ENCODE data around the gene TENT4B.
A peak's percentile ranks its signal among the peaks of the same experiment; 100 is the strongest.

Gene TENT4B

GRCh38 chr16:50198802-50199403, 45.8 kb downstream of the TENT4B start:
- peak in 1 of 2 donors; percentile 19 for DNase-seq

- peak in 1 of 2 donors; percentile 12 for DNase-seq
Observed at GRCh38 chr16:50201787-50202186, 48.7 kb downstream of the TENT4B start.

GRCh38 chr16:50202926-50203624, 50.0 kb downstream of the TENT4B start:
- DNase-seq, result no peak

- DNase-seq, result no peak
Observed at GRCh38 chr16:50203681-50204080, 50.6 kb downstream of the TENT4B start.

GRCh38 chr16:50204453-50205108, 51.5 kb downstream of the TENT4B start:
- no peak for DNase-seq

GRCh38 chr16:50207652-50208051, 54.5 kb downstream of the TENT4B start:
- DNase-seq, result no peak

GRCh38 chr16:50208460-50208931, 55.4 kb downstream of the TENT4B start:
- DNase-seq, result no peak

- peak; percentile 55 to 58 for DNase-seq
Observed at GRCh38 chr16:50209546-50210265, 56.6 kb downstream of the TENT4B start.

- DNase-seq, result peak; percentile 60 to 66
Observed at GRCh38 chr16:50210266-50211038, 57.3 kb downstream of the TENT4B start.

- peak; percentile 40 to 97 for DNase-seq
Observed at GRCh38 chr16:50213939-50214519, 60.9 kb downstream of the TENT4B start.

- no peak for DNase-seq
Observed at GRCh38 chr16:50215680-50216079, 62.6 kb downstream of the TENT4B start.

- no peak for DNase-seq
Observed at GRCh38 chr16:50216231-50216630, 63.1 kb downstream of the TENT4B start.

GRCh38 chr16:50219402-50219975, 66.4 kb downstream of the TENT4B start:
- no peak for DNase-seq

- no peak for DNase-seq
Observed at GRCh38 chr16:50224286-50224685, 71.2 kb downstream of the TENT4B start.

- DNase-seq, result no peak
Observed at GRCh38 chr16:50227120-50227519, 74.0 kb downstream of the TENT4B start.

- DNase-seq, result no peak
Observed at GRCh38 chr16:50227665-50228064, 74.6 kb downstream of the TENT4B start.

GRCh38 chr16:50228364-50228868, 75.3 kb downstream of the TENT4B start:
- DNase-seq, result no peak

- DNase-seq, result no peak
Observed at GRCh38 chr16:50229149-50229726, 76.1 kb downstream of the TENT4B start.

GRCh38 chr16:50234771-50235556, 81.9 kb downstream of the TENT4B start:
- no peak for DNase-seq

GRCh38 chr16:50235581-50235980, 82.5 kb downstream of the TENT4B start:
- DNase-seq, result no peak
